Measurements from ENCODE around the gene C2orf69. TPM values are rescaled to one million over a fixed set of nuclear protein-coding genes. Genes with fewer than 3 reads are reported as not detected.

The C2orf69 gene, protein sequence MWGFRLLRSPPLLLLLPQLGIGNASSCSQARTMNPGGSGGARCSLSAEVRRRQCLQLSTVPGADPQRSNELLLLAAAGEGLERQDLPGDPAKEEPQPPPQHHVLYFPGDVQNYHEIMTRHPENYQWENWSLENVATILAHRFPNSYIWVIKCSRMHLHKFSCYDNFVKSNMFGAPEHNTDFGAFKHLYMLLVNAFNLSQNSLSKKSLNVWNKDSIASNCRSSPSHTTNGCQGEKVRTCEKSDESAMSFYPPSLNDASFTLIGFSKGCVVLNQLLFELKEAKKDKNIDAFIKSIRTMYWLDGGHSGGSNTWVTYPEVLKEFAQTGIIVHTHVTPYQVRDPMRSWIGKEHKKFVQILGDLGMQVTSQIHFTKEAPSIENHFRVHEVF
- total RNA-seq, result 6.9 TPM

DNA sequence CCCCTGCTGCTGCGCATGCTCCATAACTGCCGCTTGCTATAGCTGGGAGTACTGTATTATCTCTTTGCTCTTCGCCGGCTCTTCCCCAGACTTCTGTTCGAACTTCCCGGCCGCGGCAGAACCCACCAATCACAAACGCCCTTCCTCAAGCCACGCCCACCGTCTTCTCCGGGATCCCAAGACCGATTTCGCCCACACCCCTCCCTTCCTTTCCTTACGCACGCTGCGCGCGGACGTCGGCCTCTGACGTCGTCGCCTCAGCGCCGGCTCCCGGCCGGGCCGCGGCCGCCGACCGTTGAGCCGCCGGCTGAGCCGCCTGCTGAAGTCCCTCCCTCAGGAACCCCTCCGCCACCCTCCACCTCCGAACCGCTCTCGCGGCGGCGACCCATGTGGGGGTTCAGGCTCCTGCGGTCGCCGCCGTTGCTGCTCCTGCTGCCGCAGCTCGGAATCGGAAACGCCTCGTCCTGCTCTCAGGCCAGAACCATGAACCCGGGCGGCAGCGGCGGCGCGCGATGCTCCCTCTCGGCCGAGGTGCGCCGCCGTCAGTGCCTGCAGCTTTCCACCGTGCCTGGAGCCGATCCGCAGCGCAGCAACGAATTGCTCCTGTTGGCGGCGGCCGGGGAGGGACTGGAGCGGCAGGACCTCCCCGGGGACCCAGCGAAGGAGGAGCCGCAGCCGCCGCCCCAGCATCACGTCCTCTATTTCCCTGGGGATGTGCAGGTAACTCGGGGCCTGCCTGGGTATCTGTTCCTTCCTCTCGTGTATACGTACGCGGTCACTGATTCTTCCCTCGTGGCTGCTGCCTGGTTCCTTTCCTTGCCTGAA, at the start of gene C2orf69:
TSS of gene C2orf69 (plus strand) at position 242 of the 825 bp plus-strand sequence. CDS start at position 388, 146 bp downstream.
- ATAC-seq (peak; percentile 96), DNase-seq (ENCODE audit: low spot score) (peak; percentile 96)

DNA sequence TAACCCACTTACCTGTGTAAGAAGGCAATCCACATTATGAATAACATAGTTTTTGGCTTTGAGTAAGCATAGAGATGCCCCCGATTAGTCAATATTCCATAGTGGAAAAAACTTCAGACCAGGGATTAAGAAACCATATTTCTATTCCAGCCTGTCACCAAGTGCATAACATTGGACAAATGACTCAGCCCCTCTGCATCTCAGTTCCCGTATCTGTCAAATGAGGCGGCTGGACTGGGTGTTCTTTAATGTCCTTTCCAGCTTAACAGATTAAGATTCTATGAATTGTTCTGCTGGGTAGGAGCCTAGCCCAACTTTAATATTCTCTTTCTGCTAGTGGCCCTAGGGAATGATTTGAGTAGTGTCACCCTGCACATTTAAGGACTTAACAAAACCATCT, 48.3 kb upstream of the C2orf69 start:
- DNase-seq (ENCODE audit: low spot score) (no peak), ATAC-seq (no peak)

DNA sequence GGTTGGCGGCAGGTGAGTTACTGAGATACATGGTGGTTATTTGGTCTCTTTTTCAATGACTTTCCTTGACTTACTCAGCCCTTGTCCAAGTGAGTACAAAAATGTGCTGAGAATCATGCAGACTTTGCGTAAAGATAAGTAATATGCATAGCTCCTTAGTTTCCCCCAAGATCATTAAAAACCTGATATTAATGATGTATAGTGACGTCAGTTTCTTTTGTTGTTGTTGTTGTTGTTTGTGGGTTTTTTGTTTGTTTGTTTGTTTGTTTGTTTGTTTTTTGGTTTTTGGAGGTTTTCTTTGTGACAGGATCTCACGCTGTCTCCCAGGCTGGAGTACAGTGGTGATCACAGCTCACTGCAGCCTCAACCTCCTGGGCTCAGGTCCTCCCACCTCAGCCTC, 45.2 kb upstream of the C2orf69 start:
- DNase-seq (ENCODE audit: low spot score), result no peak
- no peak for ATAC-seq

DNA sequence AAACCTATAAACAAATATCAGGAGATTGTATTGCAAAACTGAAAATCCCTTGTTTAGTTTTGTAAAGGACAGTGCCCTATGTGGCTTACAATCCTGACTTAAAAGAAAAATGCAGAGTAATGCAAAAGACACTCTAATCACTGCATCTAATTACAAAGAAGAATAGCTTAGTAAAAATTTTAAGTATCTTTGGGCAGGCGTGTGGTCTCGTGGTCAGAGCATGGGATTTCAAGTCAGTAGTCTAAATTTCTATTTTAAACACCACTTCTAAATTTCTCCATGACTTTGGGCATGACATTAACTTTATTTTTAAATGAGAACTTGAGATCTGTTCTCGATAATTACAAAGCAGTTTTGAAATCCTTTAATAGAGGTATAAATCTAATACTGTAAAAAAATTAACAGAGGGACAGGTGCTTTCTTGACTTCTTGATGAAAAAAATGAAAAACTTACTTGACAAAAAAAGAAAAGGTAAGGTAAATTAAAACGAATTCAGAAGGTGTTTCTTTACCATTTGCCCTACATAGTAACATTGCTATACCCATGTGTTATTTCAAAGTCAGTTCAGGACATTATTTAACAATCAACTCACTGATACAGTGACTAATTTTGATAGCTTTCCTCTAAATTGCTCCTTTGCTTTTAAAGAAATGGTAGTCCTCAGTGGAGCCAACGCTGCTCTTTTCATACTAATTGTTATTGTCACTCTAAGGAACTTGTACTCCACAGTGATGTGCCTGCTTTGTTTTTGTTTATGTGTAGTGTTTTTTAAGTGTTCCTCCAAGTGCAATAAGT, 42.5 kb upstream of the C2orf69 start:
- no peak for ATAC-seq

DNA sequence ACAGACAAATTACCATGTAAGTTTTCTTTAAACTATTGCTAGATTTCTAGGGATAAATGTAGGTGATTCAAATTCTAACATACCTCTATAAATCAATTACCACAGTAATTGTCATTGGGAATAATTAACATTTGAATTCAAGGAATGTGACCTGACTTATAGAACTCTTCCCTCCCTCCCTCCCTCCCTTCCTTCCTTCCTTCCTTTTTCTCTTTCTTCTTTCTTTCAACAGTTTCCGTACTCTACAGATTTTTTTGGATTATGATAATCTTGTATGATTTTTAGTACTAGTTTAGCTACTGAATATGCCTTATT, 41.9 kb upstream of the C2orf69 start:
- ATAC-seq, result no peak
- DNase-seq (ENCODE audit: low spot score), result no peak

More for the DNA sequence above, 42.5 kb upstream of the C2orf69 start:
- DNase-seq (ENCODE audit: low spot score), result no peak

DNA sequence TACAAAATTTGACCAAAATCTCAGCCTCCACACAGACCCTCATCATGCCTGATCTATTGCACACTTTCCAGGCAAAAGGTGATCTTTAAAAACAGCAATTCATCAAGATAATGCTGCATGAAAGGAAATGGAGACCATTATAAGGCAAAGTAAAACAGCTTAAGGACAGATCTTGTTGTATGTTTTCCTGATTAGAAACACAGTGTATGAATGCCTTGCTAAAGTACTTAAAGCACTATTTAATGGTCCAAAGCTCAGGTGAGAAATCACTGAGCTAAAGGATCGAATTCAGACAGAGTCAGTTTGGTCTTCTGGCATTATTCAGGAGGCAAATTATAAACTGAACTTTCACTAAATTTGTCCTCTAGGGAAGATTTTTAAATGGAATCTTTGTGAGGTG, 41.4 kb upstream of the C2orf69 start:
- DNase-seq (ENCODE audit: low spot score) (no peak), ATAC-seq (no peak)

DNA sequence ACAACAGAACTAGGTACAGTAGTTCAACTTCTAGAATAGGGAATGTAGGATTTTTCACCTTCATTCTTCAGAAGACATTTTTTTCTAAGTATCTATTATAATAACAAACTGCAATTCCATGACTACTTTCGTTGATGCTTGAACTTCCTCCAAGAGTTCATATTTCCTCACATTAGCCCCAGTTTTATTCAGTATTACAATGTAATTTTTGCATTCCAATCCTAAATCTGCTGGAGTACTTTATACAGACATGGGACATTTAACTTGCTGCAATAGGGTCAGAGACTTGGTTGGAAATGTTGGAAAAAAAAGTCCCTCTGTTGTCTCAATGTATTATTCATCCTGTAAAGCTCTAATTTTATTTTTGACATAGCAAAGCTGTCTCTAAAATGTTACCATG, 40.5 kb upstream of the C2orf69 start:
- DNase-seq (ENCODE audit: low spot score) (no peak), ATAC-seq (no peak)

DNA sequence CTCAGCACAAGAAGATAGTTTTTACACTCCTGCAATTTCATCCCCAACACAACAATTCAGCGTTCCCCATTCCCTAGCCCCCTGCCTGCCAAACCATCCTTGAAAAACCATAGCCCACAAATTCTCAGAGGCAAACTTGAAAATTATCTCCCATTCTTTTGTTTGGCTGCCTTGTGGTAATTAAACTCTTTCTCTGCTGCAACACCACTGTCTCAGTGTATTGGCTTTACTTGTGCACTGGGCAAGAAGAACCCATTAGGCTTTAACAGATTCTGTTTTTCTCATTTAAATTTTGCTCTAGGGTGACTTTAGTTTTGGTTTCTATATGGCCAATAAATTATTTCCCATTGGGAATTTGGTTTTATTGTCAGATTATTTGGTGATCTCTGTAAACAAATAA, 36.9 kb upstream of the C2orf69 start:
- DNase-seq (ENCODE audit: low spot score) (no peak), ATAC-seq (no peak)

DNA sequence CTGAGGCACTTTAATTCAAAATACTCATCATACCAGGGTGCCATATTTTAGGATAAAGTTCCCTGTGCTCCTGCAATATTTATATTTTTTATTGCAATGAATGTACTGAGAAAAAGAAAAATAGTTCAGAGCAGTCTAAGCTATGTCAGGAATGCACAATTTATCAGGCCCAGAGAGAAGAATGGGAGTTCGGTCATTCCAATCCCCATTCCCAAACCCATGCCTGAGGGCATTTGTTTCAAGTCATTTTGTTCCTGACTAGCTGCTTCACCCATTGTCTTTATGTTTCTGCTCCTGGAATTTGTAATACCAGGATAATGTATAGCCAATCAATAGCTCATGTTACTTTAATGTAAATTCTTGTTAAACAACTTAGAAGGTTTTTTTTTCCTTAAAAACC, 35.7 kb upstream of the C2orf69 start:
- no peak for DNase-seq (ENCODE audit: low spot score)
- no peak for ATAC-seq

DNA sequence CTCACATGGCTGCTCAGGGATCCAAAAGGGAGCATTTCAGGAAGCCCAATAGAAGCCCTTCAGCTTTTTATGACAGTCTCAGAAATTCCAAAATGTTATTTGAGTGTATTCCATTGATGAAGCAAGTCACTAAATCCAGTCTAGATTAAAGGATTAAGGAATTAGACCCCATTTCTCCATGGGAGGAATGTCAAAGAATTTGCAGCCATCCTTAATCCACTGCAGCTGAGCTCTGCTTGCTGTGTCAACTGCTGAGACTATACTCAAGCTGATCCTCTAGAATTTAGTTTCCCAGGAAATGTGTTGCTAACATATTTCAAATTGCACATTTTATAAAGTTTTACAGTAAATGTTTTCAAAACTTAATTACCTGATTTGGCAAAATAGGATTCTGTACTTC, 28.4 kb upstream of the C2orf69 start:
- no peak for ATAC-seq
- DNase-seq (ENCODE audit: low spot score), result no peak

DNA sequence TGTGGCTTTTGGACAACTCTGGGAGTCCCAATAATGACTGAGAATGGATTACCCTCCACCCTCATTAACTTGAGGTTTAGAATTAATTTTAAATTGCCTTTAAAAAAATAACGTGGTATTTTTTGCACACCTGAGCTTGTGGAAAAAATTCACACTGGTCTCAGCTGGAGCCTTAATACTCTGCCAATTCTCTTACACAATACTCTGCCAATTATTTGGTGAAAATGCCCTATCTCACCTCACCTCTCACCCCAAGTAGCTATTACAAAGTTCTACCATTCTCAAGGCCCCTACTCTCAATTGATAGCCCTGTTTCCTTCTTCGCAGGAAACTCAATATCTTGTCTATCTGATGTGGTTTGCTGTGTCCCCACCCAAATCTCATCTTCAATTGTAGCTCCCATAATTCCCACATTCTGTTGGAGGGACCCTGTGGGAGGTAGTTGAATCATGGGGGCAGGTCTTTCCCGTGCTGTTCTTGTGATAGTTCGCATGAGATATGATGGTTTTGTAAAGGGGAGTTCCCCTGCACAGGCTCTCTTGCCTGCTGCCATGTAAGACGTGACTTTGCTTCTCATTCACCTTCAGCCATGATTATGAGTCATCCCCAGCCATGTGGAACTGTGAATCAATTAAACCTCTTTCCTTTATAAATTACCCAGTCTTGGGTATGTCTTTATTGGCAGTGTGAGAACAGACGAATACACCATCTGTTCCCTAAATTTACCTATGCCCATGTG, 27.4 kb upstream of the C2orf69 start:
- DNase-seq (ENCODE audit: low spot score) (no peak), ATAC-seq (no peak)

DNA sequence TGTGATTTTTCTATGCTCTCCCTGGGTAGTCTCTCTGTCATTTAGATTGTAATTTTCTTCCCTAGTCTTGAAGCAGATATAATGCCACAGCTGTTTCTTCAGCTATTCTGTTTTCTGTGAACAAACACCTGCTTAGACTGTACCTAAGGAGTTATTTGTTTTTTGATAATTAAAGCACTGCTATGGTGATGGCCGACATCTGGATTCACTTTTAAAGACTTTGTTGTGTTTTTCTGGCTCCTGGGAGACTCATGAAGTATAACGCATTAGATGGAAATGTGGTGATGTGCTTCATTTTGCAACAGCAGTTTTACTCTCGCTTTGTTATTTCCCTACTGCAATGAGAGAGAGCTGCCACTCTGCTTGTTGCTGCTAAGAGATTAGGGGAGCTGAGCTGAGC, 15.7 kb upstream of the C2orf69 start:
- ATAC-seq, result no peak

DNA sequence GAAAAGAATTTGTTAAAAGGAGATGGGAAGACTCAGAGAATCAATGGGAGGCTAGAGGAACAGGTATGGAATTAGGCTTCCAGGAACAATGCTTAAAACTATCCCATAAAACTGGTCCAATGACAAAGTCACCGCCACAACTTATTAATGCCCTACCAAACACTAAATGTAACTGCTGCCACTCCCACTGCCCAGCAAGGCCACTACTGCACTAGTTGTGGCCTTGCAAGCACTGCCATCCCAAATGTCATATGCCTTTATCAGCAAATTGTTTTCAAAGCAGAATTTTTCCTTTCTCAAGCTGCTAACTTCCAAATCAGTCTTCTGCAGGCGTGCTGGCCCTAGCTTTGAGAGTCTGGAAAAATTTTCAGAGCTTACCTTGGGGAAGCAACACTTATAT, 14.5 kb upstream of the C2orf69 start:
- no peak for ATAC-seq
- no peak for DNase-seq (ENCODE audit: low spot score)

More for the DNA sequence above, 15.7 kb upstream of the C2orf69 start:
- DNase-seq (ENCODE audit: low spot score), result no peak

DNA sequence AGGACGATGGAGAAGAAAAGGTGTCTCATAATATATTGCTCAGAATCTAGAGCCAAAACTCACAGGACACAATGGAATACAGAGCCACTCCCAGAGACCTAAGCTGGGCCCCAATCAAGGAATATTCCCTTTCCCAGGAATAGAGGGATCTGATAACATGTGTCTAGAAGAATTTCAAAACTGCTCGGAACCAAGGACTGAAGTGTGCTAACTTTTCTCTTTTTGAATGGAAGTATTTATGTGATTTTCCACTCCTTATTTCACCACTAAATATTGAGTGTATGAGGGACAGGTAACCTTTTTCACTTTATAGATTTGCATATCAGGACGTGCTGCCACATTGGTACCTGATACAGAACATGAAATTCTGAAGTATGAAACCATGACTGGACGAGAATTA, 9.2 kb upstream of the C2orf69 start:
- ATAC-seq, result no peak
- DNase-seq (ENCODE audit: low spot score), result no peak

DNA sequence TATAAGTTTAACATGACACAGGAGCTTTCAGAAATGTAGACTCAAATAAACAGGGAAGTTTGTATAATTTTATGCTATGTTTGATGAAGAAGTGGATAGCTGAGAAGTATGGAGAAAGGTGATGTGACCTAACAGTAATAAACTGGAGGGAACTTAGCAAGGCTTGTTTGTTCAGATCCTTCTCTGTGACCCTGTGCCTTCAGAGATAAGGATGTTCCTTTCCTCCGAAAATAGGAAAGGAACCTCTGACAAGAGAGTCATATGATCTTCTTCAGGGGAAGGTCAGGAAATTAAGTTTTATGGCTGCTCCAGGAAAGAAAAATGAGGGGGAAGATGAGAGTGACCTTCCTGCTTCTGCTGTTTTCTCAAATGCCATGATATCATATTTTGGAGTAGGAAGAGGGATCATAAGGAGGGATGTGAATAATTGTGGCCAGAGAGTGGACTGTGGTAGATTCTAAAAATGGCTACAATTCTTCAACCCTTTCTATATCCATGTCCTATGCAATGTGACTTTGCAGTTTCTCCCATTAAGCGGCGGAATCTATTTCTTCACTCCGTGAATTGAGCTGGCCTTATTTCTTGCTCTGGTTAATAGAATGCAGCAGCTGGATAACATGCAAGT, 8.5 kb upstream of the C2orf69 start:
- no peak for DNase-seq (ENCODE audit: low spot score)
- ATAC-seq, result peak; percentile 19

DNA sequence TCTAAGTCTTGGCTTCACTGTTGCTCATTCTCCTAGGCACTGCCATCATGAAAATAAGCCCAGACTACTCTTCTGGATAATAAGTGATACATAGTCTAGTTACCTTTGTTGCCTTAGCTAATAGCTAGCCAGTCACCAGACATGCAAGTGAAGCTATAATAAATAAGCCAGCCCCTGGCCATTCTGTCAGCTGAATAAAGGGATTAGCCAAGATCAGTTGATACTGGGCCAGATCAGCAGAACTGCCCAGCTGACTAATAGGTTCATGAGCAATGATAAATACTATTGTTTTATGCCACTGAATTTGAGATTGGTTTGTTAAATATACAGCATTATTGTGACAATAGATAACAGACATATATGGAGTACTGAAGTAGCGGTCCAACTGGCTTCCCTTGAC, 8.0 kb upstream of the C2orf69 start:
- ATAC-seq (no peak), DNase-seq (ENCODE audit: low spot score) (no peak)

DNA sequence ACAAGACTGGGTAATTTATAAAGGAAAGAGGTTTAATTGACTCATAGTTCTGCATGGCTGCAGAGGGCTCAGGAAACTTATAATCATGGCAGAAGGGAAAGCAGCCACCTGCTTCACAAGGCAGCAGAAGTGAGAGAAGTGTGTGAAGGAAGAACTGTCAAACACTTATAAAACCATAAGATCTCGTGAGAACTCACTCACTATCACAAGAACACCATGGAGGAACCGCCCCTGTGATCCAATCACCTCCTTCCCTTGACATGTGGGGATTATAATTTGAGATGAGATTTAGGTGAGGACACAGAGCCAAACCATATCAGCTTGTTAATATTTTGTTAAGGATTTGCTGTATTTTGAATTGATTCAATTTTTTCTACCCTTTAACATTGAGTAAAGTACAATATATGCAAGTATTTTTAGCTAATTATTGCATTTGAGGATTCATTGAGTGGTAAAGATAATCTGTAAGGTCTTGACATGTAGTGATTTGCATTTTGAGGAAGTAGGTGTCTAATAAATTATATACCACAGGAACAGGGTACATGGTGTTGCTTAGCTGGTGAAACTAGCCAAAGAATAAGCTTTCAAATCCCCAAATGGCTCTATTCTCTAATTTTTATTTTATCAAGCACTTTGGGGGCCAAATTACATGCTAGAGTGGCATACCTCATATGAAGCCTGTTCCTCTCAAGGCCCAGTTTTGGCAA, 3.9 kb upstream of the C2orf69 start:
- no peak for ATAC-seq
- DNase-seq (ENCODE audit: low spot score), result no peak

DNA sequence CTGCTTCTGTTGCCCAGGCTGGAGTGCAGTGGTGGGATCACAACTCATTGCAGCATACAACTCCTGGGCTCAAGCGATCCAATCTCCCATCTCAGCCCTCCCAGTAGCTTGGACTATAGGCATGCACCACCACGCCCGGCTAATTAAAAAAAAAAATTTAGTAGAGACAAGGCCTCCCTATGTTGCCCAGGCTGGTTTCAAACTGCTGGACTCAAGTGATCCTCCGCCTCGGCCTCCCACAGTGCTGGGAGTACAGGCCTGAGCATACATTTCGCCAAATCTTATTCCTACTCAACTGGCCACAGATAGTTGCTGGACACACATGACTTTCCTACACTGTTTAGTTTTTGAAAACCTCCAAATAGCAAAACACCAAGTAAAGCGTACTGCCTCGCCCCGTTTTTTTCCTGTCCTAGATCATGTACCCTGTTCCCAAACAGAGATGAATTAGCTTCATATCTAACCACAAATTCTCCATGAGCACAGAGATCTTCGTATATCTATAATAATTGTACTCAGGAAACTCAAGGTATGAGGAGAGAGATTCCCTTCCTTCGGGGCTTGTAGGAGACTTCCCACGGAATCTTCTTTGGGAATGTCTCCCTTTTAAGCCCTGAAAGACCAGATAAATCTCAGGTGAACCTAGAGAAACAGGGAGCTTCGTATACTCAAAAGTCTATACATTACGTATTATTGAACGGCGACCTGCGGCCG, 598 bp upstream of the C2orf69 start:
- no peak for DNase-seq (ENCODE audit: low spot score)
- no peak for ATAC-seq

DNA sequence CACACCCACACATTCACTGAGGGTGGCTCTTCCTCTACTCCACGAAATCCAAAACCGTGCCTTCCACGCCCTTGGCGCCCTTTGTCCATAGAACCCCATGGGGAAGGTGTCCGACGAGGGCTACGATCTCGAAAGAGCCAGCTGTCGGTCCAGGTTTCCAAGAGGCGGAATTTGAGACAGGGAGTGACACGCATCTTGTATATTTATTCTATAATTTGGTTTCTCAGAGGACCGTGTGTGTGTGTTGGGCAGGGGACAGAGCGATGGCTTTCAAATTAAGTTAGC, 726 bp downstream of the C2orf69 start:
- no peak for ATAC-seq
- DNase-seq (ENCODE audit: low spot score), result no peak

Measured in left lobe of liver (tissue), 2 donors.